HEK293 (cell line): ENCODE results near the gene PIPOX.

ENCODE experiments used
- GLIS1 ChIP-seq: fragments of 450-650 bp; formaldehyde crosslinking; IDR thresholded peaks from 2 replicates; pipeline ENCODE4 v1.5.1; 2016; ENCODE audit warnings: missing biosample characterization, missing genetic modification characterization
- IKZF3 ChIP-seq: fragments of 450-650 bp; IDR thresholded peaks from 2 replicates; pipeline ENCODE4 v1.5.0; 2018; ENCODE audit warnings: missing biosample characterization, mild to moderate bottlenecking, missing genetic modification characterization, moderate library complexity
- KLF9 ChIP-seq: fragments of 450-650 bp; formaldehyde crosslinking; IDR thresholded peaks from 2 replicates; pipeline ENCODE4 v1.5.1; 2016; ENCODE audit warnings: missing biosample characterization, missing genetic modification characterization, low read depth
- MYNN ChIP-seq: fragments of 450-650 bp; formaldehyde crosslinking; IDR thresholded peaks from 2 replicates; pipeline ENCODE4 v1.5.1; 2016; ENCODE audit warnings: missing biosample characterization, missing genetic modification characterization, borderline replicate concordance
- SP2 ChIP-seq: fragments of 450-650 bp; formaldehyde crosslinking; IDR thresholded peaks from 2 replicates; pipeline ENCODE4 v1.5.1; 2016; ENCODE audit warnings: missing biosample characterization, missing genetic modification characterization
- ZBTB17 ChIP-seq: fragments of 450-650 bp; formaldehyde crosslinking; IDR thresholded peaks from 2 replicates; pipeline ENCODE4 v1.5.1; 2016; ENCODE audit warnings: missing biosample characterization, missing genetic modification characterization
- ZBTB8A ChIP-seq: fragments of 450-650 bp; formaldehyde crosslinking; IDR thresholded peaks from 2 replicates; pipeline ENCODE4 v1.5.1; 2016; ENCODE audit warnings: missing biosample characterization, missing genetic modification characterization
- ZFHX2 ChIP-seq: fragments of 450-650 bp; formaldehyde crosslinking; conservative IDR thresholded peaks from 2 replicates; pipeline ENCODE4 v1.5.1; 2016; ENCODE audit warnings: missing biosample characterization, missing genetic modification characterization
- ZNF214 ChIP-seq: fragments of 450-650 bp; formaldehyde crosslinking; IDR thresholded peaks from 2 replicates; pipeline ENCODE4 v1.5.1; 2017; ENCODE audit warnings: missing biosample characterization, mild to moderate bottlenecking, missing genetic modification characterization, borderline replicate concordance
- ZNF223 ChIP-seq: fragments of 450-650 bp; formaldehyde crosslinking; IDR thresholded peaks from 2 replicates; pipeline ENCODE4 v1.5.1; 2016; ENCODE audit warnings: missing biosample characterization, missing genetic modification characterization
- ZNF335 ChIP-seq: fragments of 450-650 bp; formaldehyde crosslinking; conservative IDR thresholded peaks from 2 replicates; pipeline ENCODE4 v1.5.1; 2016; ENCODE audit warnings: missing biosample characterization, missing genetic modification characterization
- ZNF341 ChIP-seq: fragments of 450-650 bp; formaldehyde crosslinking; IDR thresholded peaks from 2 replicates; pipeline ENCODE4; 2016; ENCODE audit warnings: low read depth, missing biosample characterization, missing genetic modification characterization
- ZNF423 ChIP-seq: fragments of 450-650 bp; formaldehyde crosslinking; IDR thresholded peaks from 2 replicates; pipeline ENCODE4 v1.5.1; 2016; ENCODE audit warnings: missing biosample characterization, missing genetic modification characterization
- ZNF561 ChIP-seq: fragments of 450-650 bp; IDR thresholded peaks from 2 replicates; pipeline ENCODE4 v1.5.1; 2018; ENCODE audit warnings: missing biosample characterization, missing genetic modification characterization, borderline replicate concordance
- ZNF600 ChIP-seq: fragments of 450-650 bp; formaldehyde crosslinking; IDR thresholded peaks from 2 replicates; pipeline ENCODE4 v1.5.1; 2016; ENCODE audit warnings: missing biosample characterization, missing genetic modification characterization
- ZNF629 ChIP-seq: fragments of 450-650 bp; formaldehyde crosslinking; IDR thresholded peaks from 2 replicates; pipeline ENCODE4 v1.5.1; 2017; ENCODE audit warnings: missing biosample characterization, missing genetic modification characterization
- ZNF658 ChIP-seq: fragments of 450-650 bp; formaldehyde crosslinking; IDR thresholded peaks from 2 replicates; pipeline ENCODE4; 2016; ENCODE audit warnings: missing biosample characterization, missing genetic modification characterization
- ZNF707 ChIP-seq: fragments of 450-650 bp; formaldehyde crosslinking; IDR thresholded peaks from 2 replicates; pipeline ENCODE4 v1.5.1; 2016; ENCODE audit warnings: missing biosample characterization, missing genetic modification characterization
- TF ChIP-seq, protein P1 (sequence below): fragments of 450-650 bp; formaldehyde crosslinking; IDR thresholded peaks from 2 replicates; pipeline ENCODE4 v1.5.1; 2016; ENCODE audit warnings: missing biosample characterization, missing genetic modification characterization
- TF ChIP-seq, protein P2 (sequence below): fragments of 450-650 bp; formaldehyde crosslinking; IDR thresholded peaks from 2 replicates; pipeline ENCODE4 v1.5.1; 2017; ENCODE audit warnings: missing biosample characterization, missing genetic modification characterization
- TF ChIP-seq, protein P3 (sequence below): fragments of 450-650 bp; formaldehyde crosslinking; IDR thresholded peaks from 2 replicates; pipeline ENCODE4 v1.5.1; 2017; ENCODE audit warnings: missing biosample characterization, missing genetic modification characterization
- TF ChIP-seq, protein P4 (sequence below): fragments of 450-650 bp; IDR thresholded peaks from 2 replicates; pipeline ENCODE4 v1.5.1; 2018; ENCODE audit warnings: missing biosample characterization, mild to moderate bottlenecking, missing genetic modification characterization
- TF ChIP-seq, protein P5 (sequence below): fragments of 450-650 bp; formaldehyde crosslinking; IDR thresholded peaks from 2 replicates; pipeline ENCODE4 v1.5.1; 2016; ENCODE audit warnings: missing biosample characterization, missing genetic modification characterization

Gene PIPOX

DNA sequence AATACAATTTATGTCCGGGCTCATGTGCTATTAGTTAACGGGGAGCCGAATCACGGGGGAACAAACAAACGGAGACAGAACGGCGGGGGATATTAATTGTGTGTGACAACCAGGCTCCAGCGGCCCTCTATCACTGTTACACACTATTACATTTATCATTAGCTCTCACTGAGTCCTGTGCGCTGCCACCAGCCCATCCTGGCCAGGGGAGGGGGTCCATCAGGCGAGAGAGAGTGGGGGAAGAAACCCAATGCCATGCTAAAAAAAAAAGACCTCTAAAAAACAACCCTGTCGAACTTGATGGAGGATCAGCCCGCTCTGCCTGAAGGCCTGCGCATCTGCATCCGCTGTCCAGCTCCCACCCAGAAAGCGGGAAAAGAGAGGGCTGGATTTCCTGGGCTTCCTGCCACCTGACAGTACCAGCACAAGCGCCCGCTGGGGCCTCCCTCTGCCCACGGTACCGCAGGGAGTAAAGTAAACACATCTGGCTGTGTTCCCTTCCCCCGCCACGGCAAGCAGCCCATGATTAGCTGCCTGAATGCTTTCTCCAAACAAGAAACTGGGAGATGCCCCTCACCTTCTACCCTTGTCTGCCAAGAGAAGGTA lies 41.7 kb downstream of the PIPOX start (continued):
- TF ChIP-seq, protein P1, sequence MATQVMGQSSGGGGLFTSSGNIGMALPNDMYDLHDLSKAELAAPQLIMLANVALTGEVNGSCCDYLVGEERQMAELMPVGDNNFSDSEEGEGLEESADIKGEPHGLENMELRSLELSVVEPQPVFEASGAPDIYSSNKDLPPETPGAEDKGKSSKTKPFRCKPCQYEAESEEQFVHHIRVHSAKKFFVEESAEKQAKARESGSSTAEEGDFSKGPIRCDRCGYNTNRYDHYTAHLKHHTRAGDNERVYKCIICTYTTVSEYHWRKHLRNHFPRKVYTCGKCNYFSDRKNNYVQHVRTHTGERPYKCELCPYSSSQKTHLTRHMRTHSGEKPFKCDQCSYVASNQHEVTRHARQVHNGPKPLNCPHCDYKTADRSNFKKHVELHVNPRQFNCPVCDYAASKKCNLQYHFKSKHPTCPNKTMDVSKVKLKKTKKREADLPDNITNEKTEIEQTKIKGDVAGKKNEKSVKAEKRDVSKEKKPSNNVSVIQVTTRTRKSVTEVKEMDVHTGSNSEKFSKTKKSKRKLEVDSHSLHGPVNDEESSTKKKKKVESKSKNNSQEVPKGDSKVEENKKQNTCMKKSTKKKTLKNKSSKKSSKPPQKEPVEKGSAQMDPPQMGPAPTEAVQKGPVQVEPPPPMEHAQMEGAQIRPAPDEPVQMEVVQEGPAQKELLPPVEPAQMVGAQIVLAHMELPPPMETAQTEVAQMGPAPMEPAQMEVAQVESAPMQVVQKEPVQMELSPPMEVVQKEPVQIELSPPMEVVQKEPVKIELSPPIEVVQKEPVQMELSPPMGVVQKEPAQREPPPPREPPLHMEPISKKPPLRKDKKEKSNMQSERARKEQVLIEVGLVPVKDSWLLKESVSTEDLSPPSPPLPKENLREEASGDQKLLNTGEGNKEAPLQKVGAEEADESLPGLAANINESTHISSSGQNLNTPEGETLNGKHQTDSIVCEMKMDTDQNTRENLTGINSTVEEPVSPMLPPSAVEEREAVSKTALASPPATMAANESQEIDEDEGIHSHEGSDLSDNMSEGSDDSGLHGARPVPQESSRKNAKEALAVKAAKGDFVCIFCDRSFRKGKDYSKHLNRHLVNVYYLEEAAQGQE (tag by site-specific recombination): peak; percentile 89
- TF ChIP-seq ZNF423 (tag by site-specific recombination) (peak; percentile 50; the same call in 1 of the 2 replicates), ZNF214 (tag by site-specific recombination) (no peak), ZNF629 (no peak), ZNF561 (no peak), MYNN (no peak), ZNF600 (tag by site-specific recombination) (peak; percentile 69), ZNF341 (0 out of 2 replicates have a peak, but pooled peaks have one; percentile 14), IKZF3 (peak; percentile 40; the same call in 1 of the 2 replicates), ZNF658 (tag by site-specific recombination) (no peak), ZFHX2 (peak; percentile 89), ZNF707 (tag by site-specific recombination) (no peak), GLIS1 (tag by site-specific recombination) (peak; percentile 90), SP2 (0 out of 2 replicates have a peak, but pooled peaks have one; percentile 25), ZNF335 (tag by site-specific recombination) (peak; percentile 40; the same call in 1 of the 2 replicates), KLF9 (tag by site-specific recombination) (no peak), ZBTB8A (tag by site-specific recombination) (peak; percentile 78), ZNF223 (tag by site-specific recombination) (no peak), ZBTB17 (tag by site-specific recombination) (peak; percentile 29; the same call in 1 of the 2 replicates)
- TF ChIP-seq, protein P2, sequence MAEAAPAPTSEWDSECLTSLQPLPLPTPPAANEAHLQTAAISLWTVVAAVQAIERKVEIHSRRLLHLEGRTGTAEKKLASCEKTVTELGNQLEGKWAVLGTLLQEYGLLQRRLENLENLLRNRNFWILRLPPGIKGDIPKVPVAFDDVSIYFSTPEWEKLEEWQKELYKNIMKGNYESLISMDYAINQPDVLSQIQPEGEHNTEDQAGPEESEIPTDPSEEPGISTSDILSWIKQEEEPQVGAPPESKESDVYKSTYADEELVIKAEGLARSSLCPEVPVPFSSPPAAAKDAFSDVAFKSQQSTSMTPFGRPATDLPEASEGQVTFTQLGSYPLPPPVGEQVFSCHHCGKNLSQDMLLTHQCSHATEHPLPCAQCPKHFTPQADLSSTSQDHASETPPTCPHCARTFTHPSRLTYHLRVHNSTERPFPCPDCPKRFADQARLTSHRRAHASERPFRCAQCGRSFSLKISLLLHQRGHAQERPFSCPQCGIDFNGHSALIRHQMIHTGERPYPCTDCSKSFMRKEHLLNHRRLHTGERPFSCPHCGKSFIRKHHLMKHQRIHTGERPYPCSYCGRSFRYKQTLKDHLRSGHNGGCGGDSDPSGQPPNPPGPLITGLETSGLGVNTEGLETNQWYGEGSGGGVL: peak; percentile 52
- TF ChIP-seq, protein P3, sequence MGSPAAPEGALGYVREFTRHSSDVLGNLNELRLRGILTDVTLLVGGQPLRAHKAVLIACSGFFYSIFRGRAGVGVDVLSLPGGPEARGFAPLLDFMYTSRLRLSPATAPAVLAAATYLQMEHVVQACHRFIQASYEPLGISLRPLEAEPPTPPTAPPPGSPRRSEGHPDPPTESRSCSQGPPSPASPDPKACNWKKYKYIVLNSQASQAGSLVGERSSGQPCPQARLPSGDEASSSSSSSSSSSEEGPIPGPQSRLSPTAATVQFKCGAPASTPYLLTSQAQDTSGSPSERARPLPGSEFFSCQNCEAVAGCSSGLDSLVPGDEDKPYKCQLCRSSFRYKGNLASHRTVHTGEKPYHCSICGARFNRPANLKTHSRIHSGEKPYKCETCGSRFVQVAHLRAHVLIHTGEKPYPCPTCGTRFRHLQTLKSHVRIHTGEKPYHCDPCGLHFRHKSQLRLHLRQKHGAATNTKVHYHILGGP (tag by site-specific recombination): no peak
- TF ChIP-seq, protein P4, sequence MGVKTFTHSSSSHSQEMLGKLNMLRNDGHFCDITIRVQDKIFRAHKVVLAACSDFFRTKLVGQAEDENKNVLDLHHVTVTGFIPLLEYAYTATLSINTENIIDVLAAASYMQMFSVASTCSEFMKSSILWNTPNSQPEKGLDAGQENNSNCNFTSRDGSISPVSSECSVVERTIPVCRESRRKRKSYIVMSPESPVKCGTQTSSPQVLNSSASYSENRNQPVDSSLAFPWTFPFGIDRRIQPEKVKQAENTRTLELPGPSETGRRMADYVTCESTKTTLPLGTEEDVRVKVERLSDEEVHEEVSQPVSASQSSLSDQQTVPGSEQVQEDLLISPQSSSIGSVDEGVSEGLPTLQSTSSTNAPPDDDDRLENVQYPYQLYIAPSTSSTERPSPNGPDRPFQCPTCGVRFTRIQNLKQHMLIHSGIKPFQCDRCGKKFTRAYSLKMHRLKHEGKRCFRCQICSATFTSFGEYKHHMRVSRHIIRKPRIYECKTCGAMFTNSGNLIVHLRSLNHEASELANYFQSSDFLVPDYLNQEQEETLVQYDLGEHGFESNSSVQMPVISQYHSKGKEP (tag by site-specific recombination): no peak
- TF ChIP-seq, protein P5, sequence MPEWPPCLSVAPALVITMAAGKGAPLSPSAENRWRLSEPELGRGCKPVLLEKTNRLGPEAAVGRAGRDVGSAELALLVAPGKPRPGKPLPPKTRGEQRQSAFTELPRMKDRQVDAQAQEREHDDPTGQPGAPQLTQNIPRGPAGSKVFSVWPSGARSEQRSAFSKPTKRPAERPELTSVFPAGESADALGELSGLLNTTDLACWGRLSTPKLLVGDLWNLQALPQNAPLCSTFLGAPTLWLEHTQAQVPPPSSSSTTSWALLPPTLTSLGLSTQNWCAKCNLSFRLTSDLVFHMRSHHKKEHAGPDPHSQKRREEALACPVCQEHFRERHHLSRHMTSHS (tag by site-specific recombination): no peak
